ENCODE data around the gene ADRA1B.

ADRA1B gene

GRCh38 chr5:159993194-159993593 lies 76.9 kb downstream of the ADRA1B start:
- TF ChIP-seq CTCF (IDR thresholded peaks at IDR 0.05): no peak

GRCh38 chr5:159995907-159996306 lies 79.6 kb downstream of the ADRA1B start:
- TF ChIP-seq CTCF (IDR thresholded peaks at IDR 0.05): no peak

GRCh38 chr5:160001457-160001856 lies 85.2 kb downstream of the ADRA1B start:
- TF ChIP-seq CTCF (IDR thresholded peaks at IDR 0.05): no peak

- TF ChIP-seq CTCF (IDR thresholded peaks at IDR 0.05): no peak
Observed at GRCh38 chr5:160007514-160007913, 91.2 kb downstream of the ADRA1B start.

GRCh38 chr5:160008877-160009590 lies 92.8 kb downstream of the ADRA1B start, which contains the start of gene TTC1:
Gene TTC1 (plus strand): TSS chr5:160009139. CDS start chr5:160010529, 1,390 bp downstream.
- TF ChIP-seq CTCF (IDR thresholded peaks at IDR 0.05): no peak

- no peak for TF ChIP-seq CTCF (IDR thresholded peaks at IDR 0.05)
Observed at GRCh38 chr5:160009591-160009989, 93.3 kb downstream of the ADRA1B start.

- no peak for TF ChIP-seq CTCF (IDR thresholded peaks at IDR 0.05)
Observed at GRCh38 chr5:160011471-160011870, 95.2 kb downstream of the ADRA1B start.

Measured in LNCAP (cell line).